ENCODE measurements around the gene IFITM2. TPM values are rescaled to one million over a fixed set of nuclear protein-coding genes. Genes with fewer than 3 reads are reported as not detected.
"Not testable (repeated sequence)": the region's sequence is repeated elsewhere in the genome, so short reads cannot be mapped to it uniquely, and the experiment has no call there.

IFITM2 gene
- total and polyA plus RNA-seq, 2 experiments from 2014 or later = 59.2 to 504 TPM

GRCh38 chr11:324156-324555, 16.5 kb downstream of the IFITM2 start:
- Histone ChIP-seq H3K4me2 (peak overlapping the region; percentile 64), H3K4me1 (ENCODE audit: insufficient read depth) (peaks cover 29% of the 10 kb centered on the region), H3K9me2 (replicated peaks; ENCODE audit: insufficient read depth) (no peaks in the 10 kb centered on the region), H3K27ac (peak overlapping the region; percentile 90), H2AFZ (peak overlapping the region; percentile 73), H4K20me1 (ENCODE audit: insufficient read depth, poor library complexity, severe bottlenecking) (no peaks in the 10 kb centered on the region), H3K27me3 (no peaks in the 10 kb centered on the region), H3K4me3 (no peak overlapping the region), H3K36me3 (replicated peaks; ENCODE audit: insufficient read depth, low read depth) (no peaks in the 10 kb centered on the region), H3K79me2 (peaks cover 10% of the 10 kb centered on the region), H3K9me3 (ENCODE audit: low read depth) (no peaks in the 10 kb centered on the region)
- TF ChIP-seq EZH2phosphoT487 (IDR thresholded peaks at IDR 0.05; ENCODE audit: low read depth, severe bottlenecking, unreplicated experiment) = no peak
- TF ChIP-seq EZH2 (IDR thresholded peaks at IDR 0.05; ENCODE audit: borderline replicate concordance) = no peak
- no peak for TF ChIP-seq CTCF (IDR thresholded peaks at IDR 0.05; ENCODE audit: poor library complexity)
- no peak for DNase-seq (ENCODE audit: low spot score)
- WGBS (ENCODE audit: low lambda C conversion rate, missing lambda C conversion rate) = 51% methylated on average over 11 of the region's 11 CpGs

- peaks cover 29% of the 10 kb centered on the region for H3K4me1 ChIP-seq (ENCODE audit: insufficient read depth)
- 52% methylated on average over 29 of the region's 34 CpGs for WGBS (ENCODE audit: low lambda C conversion rate, missing lambda C conversion rate)
- not testable (repeated sequence) for H3K9me2 ChIP-seq (replicated peaks; ENCODE audit: insufficient read depth); DNase-seq (ENCODE audit: low spot score); H3K4me3 ChIP-seq; H3K79me2 ChIP-seq; H3K36me3 ChIP-seq (replicated peaks; ENCODE audit: insufficient read depth, low read depth); H4K20me1 ChIP-seq (ENCODE audit: insufficient read depth, poor library complexity, severe bottlenecking); H3K27me3 ChIP-seq; H3K9me3 ChIP-seq (ENCODE audit: low read depth)
- H3K4me2 ChIP-seq = peak overlapping the region; percentile 64
- peak overlapping the region; percentile 90 for H3K27ac ChIP-seq
- H2AFZ ChIP-seq = peak overlapping the region; percentile 73
Observed at GRCh38 chr11:324593-325517, 17.2 kb downstream of the IFITM2 start.

- TF ChIP-seq EZH2phosphoT487 (IDR thresholded peaks at IDR 0.05; ENCODE audit: low read depth, severe bottlenecking, unreplicated experiment) (no peak), EZH2 (IDR thresholded peaks at IDR 0.05; ENCODE audit: borderline replicate concordance) (no peak), CTCF (IDR thresholded peaks at IDR 0.05; ENCODE audit: poor library complexity) (no peak)
- H2AFZ ChIP-seq = no peak overlapping the region
- no peaks in the 10 kb centered on the region for H3K9me2 ChIP-seq (replicated peaks; ENCODE audit: insufficient read depth)
- H3K4me3 ChIP-seq = no peak overlapping the region
- H3K27ac ChIP-seq = peak overlapping the region; percentile 86
- WGBS (ENCODE audit: low lambda C conversion rate, missing lambda C conversion rate) = 91% methylated on average over 30 of the region's 30 CpGs
- H3K4me1 ChIP-seq (ENCODE audit: insufficient read depth) = peaks cover 28% of the 10 kb centered on the region
- H3K79me2 ChIP-seq = no peaks in the 10 kb centered on the region
- no peaks in the 10 kb centered on the region for H3K9me3 ChIP-seq (ENCODE audit: low read depth)
- H4K20me1 ChIP-seq (ENCODE audit: insufficient read depth, poor library complexity, severe bottlenecking) = no peaks in the 10 kb centered on the region
- H3K36me3 ChIP-seq (replicated peaks; ENCODE audit: insufficient read depth, low read depth) = no peaks in the 10 kb centered on the region
- H3K27me3 ChIP-seq = no peaks in the 10 kb centered on the region
- no peak overlapping the region for H3K4me2 ChIP-seq
- DNase-seq (ENCODE audit: low spot score) = no peak
Observed at GRCh38 chr11:325796-326591, 18.4 kb downstream of the IFITM2 start.

GRCh38 chr11:326592-326841, 18.9 kb downstream of the IFITM2 start:
- H3K4me1 ChIP-seq (ENCODE audit: insufficient read depth) = peaks cover 26% of the 10 kb centered on the region
- H4K20me1 ChIP-seq (ENCODE audit: insufficient read depth, poor library complexity, severe bottlenecking) = no peaks in the 10 kb centered on the region
- H3K4me2 ChIP-seq = no peak overlapping the region
- no peaks in the 10 kb centered on the region for H3K36me3 ChIP-seq (replicated peaks; ENCODE audit: insufficient read depth, low read depth)
- TF ChIP-seq EZH2phosphoT487 (IDR thresholded peaks at IDR 0.05; ENCODE audit: low read depth, severe bottlenecking, unreplicated experiment) (no peak), EZH2 (IDR thresholded peaks at IDR 0.05; ENCODE audit: borderline replicate concordance) (no peak), CTCF (IDR thresholded peaks at IDR 0.05; ENCODE audit: poor library complexity) (no peak)
- no peak for DNase-seq (ENCODE audit: low spot score)
- no peaks in the 10 kb centered on the region for H3K79me2 ChIP-seq
- peak overlapping the region; percentile 86 for H3K27ac ChIP-seq
- 83% methylated on average over 6 of the region's 6 CpGs for WGBS (ENCODE audit: low lambda C conversion rate, missing lambda C conversion rate)
- H2AFZ ChIP-seq = no peak overlapping the region
- no peak overlapping the region for H3K4me3 ChIP-seq
- H3K9me3 ChIP-seq (ENCODE audit: low read depth) = no peaks in the 10 kb centered on the region
- H3K27me3 ChIP-seq = no peaks in the 10 kb centered on the region
- no peaks in the 10 kb centered on the region for H3K9me2 ChIP-seq (replicated peaks; ENCODE audit: insufficient read depth)

Data from hepatocyte (in vitro differentiated cells).